ENCODE data around the gene ADORA2B.

Gene ADORA2B

GRCh38 chr17:15952916-15953790 lies 8.2 kb downstream of the ADORA2B start:
- TF ChIP-seq, protein P1, sequence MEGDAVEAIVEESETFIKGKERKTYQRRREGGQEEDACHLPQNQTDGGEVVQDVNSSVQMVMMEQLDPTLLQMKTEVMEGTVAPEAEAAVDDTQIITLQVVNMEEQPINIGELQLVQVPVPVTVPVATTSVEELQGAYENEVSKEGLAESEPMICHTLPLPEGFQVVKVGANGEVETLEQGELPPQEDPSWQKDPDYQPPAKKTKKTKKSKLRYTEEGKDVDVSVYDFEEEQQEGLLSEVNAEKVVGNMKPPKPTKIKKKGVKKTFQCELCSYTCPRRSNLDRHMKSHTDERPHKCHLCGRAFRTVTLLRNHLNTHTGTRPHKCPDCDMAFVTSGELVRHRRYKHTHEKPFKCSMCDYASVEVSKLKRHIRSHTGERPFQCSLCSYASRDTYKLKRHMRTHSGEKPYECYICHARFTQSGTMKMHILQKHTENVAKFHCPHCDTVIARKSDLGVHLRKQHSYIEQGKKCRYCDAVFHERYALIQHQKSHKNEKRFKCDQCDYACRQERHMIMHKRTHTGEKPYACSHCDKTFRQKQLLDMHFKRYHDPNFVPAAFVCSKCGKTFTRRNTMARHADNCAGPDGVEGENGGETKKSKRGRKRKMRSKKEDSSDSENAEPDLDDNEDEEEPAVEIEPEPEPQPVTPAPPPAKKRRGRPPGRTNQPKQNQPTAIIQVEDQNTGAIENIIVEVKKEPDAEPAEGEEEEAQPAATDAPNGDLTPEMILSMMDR (IDR thresholded peaks at IDR 0.05; ENCODE audit: control insufficient read depth, insufficient read depth, low read depth, low read length, missing control alignments): no peak
- H3K4me3 ChIP-seq (ENCODE audit: control insufficient read depth, low read depth, low read length): no peak overlapping the region
- no peak for DNase-seq (ENCODE audit: low read depth)

GRCh38 chr17:15954222-15954621 lies 9.3 kb downstream of the ADORA2B start:
- H3K4me3 ChIP-seq (ENCODE audit: control insufficient read depth, low read depth, low read length): no peak overlapping the region
- TF ChIP-seq, protein P1 (IDR thresholded peaks at IDR 0.05; ENCODE audit: control insufficient read depth, insufficient read depth, low read depth, low read length, missing control alignments): no peak
- DNase-seq (ENCODE audit: low read depth): peak; percentile 54

GRCh38 chr17:15955793-15956541 lies 11.0 kb downstream of the ADORA2B start:
- TF ChIP-seq, protein P1 (IDR thresholded peaks at IDR 0.05; ENCODE audit: control insufficient read depth, insufficient read depth, low read depth, low read length, missing control alignments): no peak
- DNase-seq (ENCODE audit: low read depth): no peak
- H3K4me3 ChIP-seq (ENCODE audit: control insufficient read depth, low read depth, low read length): no peak overlapping the region

DNA sequence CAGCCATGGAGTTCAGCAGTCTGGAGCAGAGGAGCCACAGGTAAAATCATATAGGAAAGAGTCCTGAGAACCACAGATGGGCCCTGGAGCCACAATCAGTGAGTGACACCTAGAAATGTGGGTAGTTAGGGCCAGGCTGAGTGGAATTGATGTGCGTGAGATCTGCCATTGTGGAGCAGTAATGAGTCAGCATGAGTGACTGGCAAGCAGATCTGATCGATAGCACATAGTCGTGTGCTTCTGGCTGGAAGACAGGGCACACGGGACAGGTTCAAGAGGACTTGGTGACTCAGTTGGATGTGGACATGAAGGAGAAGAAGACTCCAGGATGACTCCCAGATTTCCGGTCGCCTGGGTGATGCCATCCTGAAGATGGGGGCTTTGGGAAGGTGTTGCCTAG lies 12.3 kb downstream of the ADORA2B start:
- TF ChIP-seq, protein P1 (IDR thresholded peaks at IDR 0.05; ENCODE audit: control insufficient read depth, insufficient read depth, low read depth, low read length, missing control alignments): no peak
- no peak for DNase-seq (ENCODE audit: low read depth)
- H3K4me3 ChIP-seq (ENCODE audit: control insufficient read depth, low read depth, low read length): no peak overlapping the region

- TF ChIP-seq, protein P1 (IDR thresholded peaks at IDR 0.05; ENCODE audit: control insufficient read depth, insufficient read depth, low read depth, low read length, missing control alignments): no peak
- no peak for DNase-seq (ENCODE audit: low read depth)
- no peak overlapping the region for H3K4me3 ChIP-seq (ENCODE audit: control insufficient read depth, low read depth, low read length)
These were observed 12.8 kb downstream of the ADORA2B start for GRCh38 chr17:15957608-15958307.

DNA sequence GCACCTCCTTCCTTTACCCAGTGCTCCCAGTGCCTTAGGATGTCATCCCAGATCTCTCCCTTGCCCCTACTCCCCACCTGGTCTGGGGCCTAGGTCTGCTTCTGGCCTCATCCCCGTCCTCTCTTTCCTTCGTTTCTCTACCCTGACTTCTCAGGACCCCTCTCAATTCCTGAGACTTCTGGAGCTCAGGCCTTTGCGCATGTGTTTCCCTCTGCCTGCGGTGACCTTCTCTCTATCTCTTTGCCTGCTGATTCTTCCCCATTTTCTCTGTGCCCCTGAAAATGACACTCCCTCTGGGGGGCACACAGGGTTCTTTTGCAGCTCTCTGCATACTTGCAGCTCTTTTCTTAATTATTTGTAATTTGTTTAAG lies 13.5 kb downstream of the ADORA2B start:
- DNase-seq (ENCODE audit: low read depth): no peak
- TF ChIP-seq, protein P1 (IDR thresholded peaks at IDR 0.05; ENCODE audit: control insufficient read depth, insufficient read depth, low read depth, low read length, missing control alignments): no peak
- no peak overlapping the region for H3K4me3 ChIP-seq (ENCODE audit: control insufficient read depth, low read depth, low read length)

Measured in AG09309 (cell line).